Measurements from ENCODE around the gene PKDCC. TPM values are rescaled to one million over a fixed set of nuclear protein-coding genes. Genes with fewer than 3 reads are reported as not detected.

Gene PKDCC
- total and polyA plus RNA-seq, 7 experiments from 2014 or later, result not detected

- no peaks in the 10 kb centered on the region for H3K9me3 Mint-ChIP-seq
- Histone ChIP-seq H3K27me3 (ENCODE audit: control insufficient read depth in 2 of 2, insufficient read depth in 2 of 2, low read length in 2 of 2) (peaks cover 0 to 3% of the 10 kb centered on the region in 2 donors), H3K4me3 (ENCODE audit: low read length) (no peak overlapping the region), H3K27ac (ENCODE audit: low read depth, low read length) (no peak overlapping the region), H3K9me3 (ENCODE audit: control insufficient read depth in 2 of 3, low read length in 3 of 3) (no peaks in the 10 kb centered on the region), H3K4me1 (ENCODE audit: control insufficient read depth in 2 of 2, insufficient read depth in 2 of 2, low read length in 2 of 2) (no peaks in the 10 kb centered on the region), H3K36me3 (ENCODE audit: control insufficient read depth in 2 of 3, insufficient read depth in 3 of 3, low read length in 3 of 3) (no peaks in the 10 kb centered on the region)
- ATAC-seq (no peak), DNase-seq (no peak)
- H3K4me3 Mint-ChIP-seq, result no peak overlapping the region
- H3K27ac Mint-ChIP-seq, result no peak overlapping the region
- ChIA-PET POLR2A (no interaction called here), CTCF (no interaction called here)
- no peaks in the 10 kb centered on the region for H3K36me3 Mint-ChIP-seq
- intact Hi-C loops (cut with micrococcal nuclease), result no loop called here
- H3K27me3 Mint-ChIP-seq, result peaks cover 13 to 30% (median 22%) of the 10 kb centered on the region in 5 donors
- H3K4me1 Mint-ChIP-seq, result peaks cover 0 to 4% (median 0%) of the 10 kb centered on the region in 7 donors
These were observed 6.2 kb downstream of the PKDCC start for GRCh38 chr2:42053791-42054701.

GRCh38 chr2:42054714-42055430, 7.1 kb downstream of the PKDCC start:
- intact Hi-C loops (cut with micrococcal nuclease), result no loop called here
- no peaks in the 10 kb centered on the region for H3K9me3 ChIP-seq (ENCODE audit: control insufficient read depth in 2 of 3, low read length in 3 of 3)
- POLR2A ChIA-PET, result no interaction called here
- no peaks in the 10 kb centered on the region for H3K36me3 ChIP-seq (ENCODE audit: control insufficient read depth in 2 of 3, insufficient read depth in 3 of 3, low read length in 3 of 3)
- Mint-ChIP-seq H3K27ac (no peak overlapping the region), H3K4me1 (peaks cover 0 to 4% (median 0%) of the 10 kb centered on the region in 7 donors), H3K4me3 (no peak overlapping the region), H3K36me3 (no peaks in the 10 kb centered on the region), H3K9me3 (no peaks in the 10 kb centered on the region), H3K27me3 (peaks cover 8 to 22% (median 17%) of the 10 kb centered on the region in 5 donors)
- ATAC-seq (no peak), DNase-seq (no peak)
- CTCF ChIA-PET, result interaction anchor here (0.9 kb wide), 1 partner anchor 199 kb away, joined by 3 read pairs; no protein-coding TSS in a partner anchor
- H3K27ac ChIP-seq (ENCODE audit: low read depth, low read length), result no peak overlapping the region
- no peaks in the 10 kb centered on the region for H3K4me1 ChIP-seq (ENCODE audit: control insufficient read depth in 2 of 2, insufficient read depth in 2 of 2, low read length in 2 of 2)
- H3K4me3 ChIP-seq (ENCODE audit: low read length), result no peak overlapping the region
- H3K27me3 ChIP-seq (ENCODE audit: control insufficient read depth in 2 of 2, insufficient read depth in 2 of 2, low read length in 2 of 2), result no peaks in the 10 kb centered on the region

GRCh38 chr2:42055573-42056514, 8.0 kb downstream of the PKDCC start:
- Histone ChIP-seq H3K36me3 (ENCODE audit: control insufficient read depth in 2 of 3, insufficient read depth in 3 of 3, low read length in 3 of 3) (no peaks in the 10 kb centered on the region), H3K27me3 (ENCODE audit: control insufficient read depth in 2 of 2, insufficient read depth in 2 of 2, low read length in 2 of 2) (no peaks in the 10 kb centered on the region), H3K4me1 (ENCODE audit: control insufficient read depth in 2 of 2, insufficient read depth in 2 of 2, low read length in 2 of 2) (no peaks in the 10 kb centered on the region), H3K27ac (ENCODE audit: low read depth, low read length) (no peak overlapping the region), H3K4me3 (ENCODE audit: low read length) (no peak overlapping the region), H3K9me3 (ENCODE audit: control insufficient read depth in 2 of 3, low read length in 3 of 3) (no peaks in the 10 kb centered on the region)
- ATAC-seq, result no peak
- ChIA-PET POLR2A (no interaction called here), CTCF (interaction anchor here (0.8 to 0.9 kb wide), 2 partner anchors 188 to 200 kb away, joined by 3 read pairs; no protein-coding TSS in a partner anchor)
- H3K27ac Mint-ChIP-seq, result no peak overlapping the region
- H3K27me3 Mint-ChIP-seq, result peaks cover under 1 to 12% (median 8%) of the 10 kb centered on the region in 5 donors
- H3K9me3 Mint-ChIP-seq, result no peaks in the 10 kb centered on the region
- intact Hi-C loops (cut with micrococcal nuclease), result no loop called here
- peaks cover 0 to 1% (median 0%) of the 10 kb centered on the region in 7 donors for H3K4me1 Mint-ChIP-seq
- no peak for DNase-seq
- H3K4me3 Mint-ChIP-seq, result no peak overlapping the region
- no peaks in the 10 kb centered on the region for H3K36me3 Mint-ChIP-seq

GRCh38 chr2:42057159-42057901, 9.5 kb downstream of the PKDCC start:
- no peak for ATAC-seq
- Mint-ChIP-seq H3K4me1 (peaks cover 0 to 1% (median 0%) of the 10 kb centered on the region in 7 donors), H3K27me3 (peaks cover 0 to 8% (median 0%) of the 10 kb centered on the region in 5 donors), H3K9me3 (no peaks in the 10 kb centered on the region), H3K4me3 (no peak overlapping the region), H3K27ac (no peak overlapping the region), H3K36me3 (no peaks in the 10 kb centered on the region)
- ChIA-PET CTCF (no interaction called here), POLR2A (no interaction called here)
- intact Hi-C loops (cut with micrococcal nuclease), result no loop called here
- H3K36me3 ChIP-seq (ENCODE audit: control insufficient read depth in 2 of 3, insufficient read depth in 3 of 3, low read length in 3 of 3), result no peaks in the 10 kb centered on the region
- no peak overlapping the region for H3K4me3 ChIP-seq (ENCODE audit: low read length)
- H3K27ac ChIP-seq (ENCODE audit: low read depth, low read length), result no peak overlapping the region
- no peaks in the 10 kb centered on the region for H3K27me3 ChIP-seq (ENCODE audit: control insufficient read depth in 2 of 2, insufficient read depth in 2 of 2, low read length in 2 of 2)
- DNase-seq, result no peak
- H3K9me3 ChIP-seq (ENCODE audit: control insufficient read depth in 2 of 3, low read length in 3 of 3), result no peaks in the 10 kb centered on the region
- no peaks in the 10 kb centered on the region for H3K4me1 ChIP-seq (ENCODE audit: control insufficient read depth in 2 of 2, insufficient read depth in 2 of 2, low read length in 2 of 2)

GRCh38 chr2:42057902-42058450, 10.2 kb downstream of the PKDCC start:
- ChIA-PET POLR2A (no interaction called here), CTCF (no interaction called here)
- intact Hi-C loops (cut with micrococcal nuclease), result no loop called here
- Histone ChIP-seq H3K4me1 (ENCODE audit: control insufficient read depth in 2 of 2, insufficient read depth in 2 of 2, low read length in 2 of 2) (no peaks in the 10 kb centered on the region), H3K4me3 (ENCODE audit: low read length) (no peak overlapping the region), H3K9me3 (ENCODE audit: control insufficient read depth in 2 of 3, low read length in 3 of 3) (no peaks in the 10 kb centered on the region), H3K27me3 (ENCODE audit: control insufficient read depth in 2 of 2, insufficient read depth in 2 of 2, low read length in 2 of 2) (no peaks in the 10 kb centered on the region), H3K27ac (ENCODE audit: low read depth, low read length) (no peak overlapping the region), H3K36me3 (ENCODE audit: control insufficient read depth in 2 of 3, insufficient read depth in 3 of 3, low read length in 3 of 3) (no peaks in the 10 kb centered on the region)
- H3K27ac Mint-ChIP-seq, result no peak overlapping the region
- H3K4me1 Mint-ChIP-seq, result peaks cover 0 to 1% (median 0%) of the 10 kb centered on the region in 7 donors
- no peaks in the 10 kb centered on the region for H3K9me3 Mint-ChIP-seq
- no peaks in the 10 kb centered on the region for H3K36me3 Mint-ChIP-seq
- H3K27me3 Mint-ChIP-seq, result peaks cover 0 to 8% (median 0%) of the 10 kb centered on the region in 5 donors
- DNase-seq (no peak), ATAC-seq (no peak)
- H3K4me3 Mint-ChIP-seq, result no peak overlapping the region

Data from naive thymus-derived CD4-positive, alpha-beta T cell (primary cell).